ENCODE measurements around the gene PDE8A. TPM values are rescaled to one million over a fixed set of nuclear protein-coding genes. Genes with fewer than 3 reads are reported as not detected.

Gene PDE8A
- total and polyA plus RNA-seq, 2 of the 13 experiments (the other 11 are each of a cell fraction or from before 2014, with no cell fraction given): 26.3 to 48.5 TPM

GRCh38 chr15:85088300-85088699 lies 106.6 kb downstream of the PDE8A start (continued):
- TF ChIP-seq ZBTB39 (CRISPR knock-in tag; IDR thresholded peaks at IDR 0.05) (no peak), DZIP1 (CRISPR knock-in tag; IDR thresholded peaks at IDR 0.05) (no peak), ZNF749 (CRISPR knock-in tag; IDR thresholded peaks at IDR 0.05; ENCODE audit: borderline replicate concordance) (no peak), ZNF124 (CRISPR knock-in tag; IDR thresholded peaks at IDR 0.05) (no peak)

GRCh38 chr15:85089929-85090597 lies 108.4 kb downstream of the PDE8A start:
- in situ Hi-C loops (cut with HindIII; ENCODE audit: extremely low pct_ligation_motif_present, low pct_unique_long_range_greater_than_20kb) (no loop called here), intact Hi-C loops (cut with micrococcal nuclease; ENCODE audit: unreplicated experiment) (no loop called here)
- DNase-seq (ENCODE audit: low spot score) (no peak), ATAC-seq (no peak), FAIRE-seq (no peak)
- BruUV-seq (replicated peaks): no TSS peak
- Histone ChIP-seq H3K4me3 (replicated peaks in 1 of 3; ENCODE audit: insufficient read depth in 1 of 3, low read depth in 2 of 3, low read length in 3 of 3) (no peak overlapping the region), H3K27ac (ENCODE audit: extremely low read length, insufficient read depth, low read length) (no peak overlapping the region), H3K27me3 (ENCODE audit: control insufficient read depth in 1 of 2, insufficient read depth in 2 of 2, low read length in 2 of 2) (no peaks in the 10 kb centered on the region), H3K4me1 (ENCODE audit: insufficient read depth, low read length) (no peaks in the 10 kb centered on the region), H3K4me2 (ENCODE audit: low read depth, low read length) (no peak overlapping the region), H4K20me1 (ENCODE audit: insufficient read depth, low read length) (no peaks in the 10 kb centered on the region), H2AFZ (ENCODE audit: low read length) (no peak overlapping the region), H3K36me3 (replicated peaks in 1 of 2; ENCODE audit: control insufficient read depth in 1 of 2, insufficient read depth in 2 of 2, low read length in 2 of 2) (peaks cover 11 to 62% of the 10 kb centered on the region in 2 experiments; a peak in 4 of 5 replicates), H3K9me3 (ENCODE audit: low read length) (no peaks in the 10 kb centered on the region), H3K79me2 (ENCODE audit: insufficient read depth, low read length) (no peaks in the 10 kb centered on the region), H3K9ac (ENCODE audit: insufficient read depth, low read depth, low read length) (no peak overlapping the region)
- 98% methylated on average over 5 of the region's 5 CpGs for WGBS (ENCODE audit: low lambda C conversion rate)
- ChIA-PET POLR2A (no interaction called here), CTCF (ENCODE audit: low intra/inter-chr PET ratio, low total read pairs) (no interaction called here)
- TF ChIP-seq ZNF503 (CRISPR knock-in tag; IDR thresholded peaks at IDR 0.05) (no peak), ZSCAN12 (CRISPR knock-in tag; IDR thresholded peaks at IDR 0.05) (no peak), HOXA9 (CRISPR knock-in tag; IDR thresholded peaks at IDR 0.05; ENCODE audit: borderline replicate concordance) (no peak), ZBTB38 (CRISPR knock-in tag; IDR thresholded peaks at IDR 0.05) (no peak), ARNT2 (CRISPR knock-in tag; IDR thresholded peaks at IDR 0.05; ENCODE audit: low read depth) (no peak), PRMT3 (CRISPR knock-in tag; IDR thresholded peaks at IDR 0.05; ENCODE audit: borderline replicate concordance, low read depth) (no peak), ZNF296 (CRISPR knock-in tag; conservative IDR thresholded peaks at IDR 0.05) (no peak), FOXP4 (CRISPR knock-in tag; IDR thresholded peaks at IDR 0.05) (no peak), U2AF1 (optimal IDR thresholded peaks at IDR 0.05; ENCODE audit: low read depth, low read length) (no peak)
